Cardiac fibroblast (primary cell): ENCODE data around the gene MATCAP1.

Experiments used
- DNase-seq, 2 donors: peaks; one replicate each; pipeline versions ENCODE4 v3.0.0 to v3.0.0-alpha.2; 2010; ENCODE audit warnings: low read depth in 2 of 2
- H3K4me3 ChIP-seq, 2 donors: replicated peaks in 1 of 2; 1 replicate in 1 of 2; 2 replicates in 1 of 2; pipeline ENCODE4 v1.5.1; 2011; ENCODE audit warnings: low read depth in 2 of 2, low read length in 2 of 2, mild to moderate bottlenecking in 2 of 2, moderate library complexity in 1 of 2
- TF ChIP-seq, protein P1 (sequence below): IDR thresholded peaks from one replicate; pipeline ENCODE4 v1.5.1; 2011; ENCODE audit warnings: low read depth, mild to moderate bottlenecking, low read length, inconsistent platforms

Gene MATCAP1

GRCh38 chr16:67149276-67150046 is 34.3 kb downstream of the MATCAP1 start:
- TF ChIP-seq, protein P1, sequence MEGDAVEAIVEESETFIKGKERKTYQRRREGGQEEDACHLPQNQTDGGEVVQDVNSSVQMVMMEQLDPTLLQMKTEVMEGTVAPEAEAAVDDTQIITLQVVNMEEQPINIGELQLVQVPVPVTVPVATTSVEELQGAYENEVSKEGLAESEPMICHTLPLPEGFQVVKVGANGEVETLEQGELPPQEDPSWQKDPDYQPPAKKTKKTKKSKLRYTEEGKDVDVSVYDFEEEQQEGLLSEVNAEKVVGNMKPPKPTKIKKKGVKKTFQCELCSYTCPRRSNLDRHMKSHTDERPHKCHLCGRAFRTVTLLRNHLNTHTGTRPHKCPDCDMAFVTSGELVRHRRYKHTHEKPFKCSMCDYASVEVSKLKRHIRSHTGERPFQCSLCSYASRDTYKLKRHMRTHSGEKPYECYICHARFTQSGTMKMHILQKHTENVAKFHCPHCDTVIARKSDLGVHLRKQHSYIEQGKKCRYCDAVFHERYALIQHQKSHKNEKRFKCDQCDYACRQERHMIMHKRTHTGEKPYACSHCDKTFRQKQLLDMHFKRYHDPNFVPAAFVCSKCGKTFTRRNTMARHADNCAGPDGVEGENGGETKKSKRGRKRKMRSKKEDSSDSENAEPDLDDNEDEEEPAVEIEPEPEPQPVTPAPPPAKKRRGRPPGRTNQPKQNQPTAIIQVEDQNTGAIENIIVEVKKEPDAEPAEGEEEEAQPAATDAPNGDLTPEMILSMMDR = no peak
- no peak for DNase-seq
- peak overlapping the region in 1 of 2 donors; percentile 66 for H3K4me3 ChIP-seq

GRCh38 chr16:67148656-67149275 is 35.0 kb downstream of the MATCAP1 start:
- no peak overlapping the region for H3K4me3 ChIP-seq
- TF ChIP-seq, protein P1 = no peak
- no peak for DNase-seq

DNA sequence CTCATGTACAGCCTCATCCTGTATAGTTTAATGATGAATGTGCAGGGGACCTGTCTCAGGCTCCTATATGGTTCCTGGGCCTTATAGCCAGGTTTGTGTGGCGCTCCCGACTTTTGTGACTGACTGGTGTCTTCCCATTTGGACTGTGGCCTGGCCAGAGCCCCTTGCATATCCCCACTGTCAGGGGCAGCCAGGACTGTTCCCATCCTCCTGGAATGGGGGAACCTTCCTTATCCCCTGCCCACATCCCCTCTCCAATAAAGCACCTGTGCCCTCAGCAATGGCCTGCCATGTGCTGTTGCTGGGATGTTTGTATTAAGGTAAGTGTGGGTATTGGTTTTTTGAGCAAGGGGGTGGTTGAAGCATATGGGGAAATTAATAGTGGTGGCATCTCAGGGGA is 35.5 kb downstream of the MATCAP1 start:
- H3K4me3 ChIP-seq = no peak overlapping the region
- TF ChIP-seq, protein P1 = no peak
- no peak for DNase-seq

DNA sequence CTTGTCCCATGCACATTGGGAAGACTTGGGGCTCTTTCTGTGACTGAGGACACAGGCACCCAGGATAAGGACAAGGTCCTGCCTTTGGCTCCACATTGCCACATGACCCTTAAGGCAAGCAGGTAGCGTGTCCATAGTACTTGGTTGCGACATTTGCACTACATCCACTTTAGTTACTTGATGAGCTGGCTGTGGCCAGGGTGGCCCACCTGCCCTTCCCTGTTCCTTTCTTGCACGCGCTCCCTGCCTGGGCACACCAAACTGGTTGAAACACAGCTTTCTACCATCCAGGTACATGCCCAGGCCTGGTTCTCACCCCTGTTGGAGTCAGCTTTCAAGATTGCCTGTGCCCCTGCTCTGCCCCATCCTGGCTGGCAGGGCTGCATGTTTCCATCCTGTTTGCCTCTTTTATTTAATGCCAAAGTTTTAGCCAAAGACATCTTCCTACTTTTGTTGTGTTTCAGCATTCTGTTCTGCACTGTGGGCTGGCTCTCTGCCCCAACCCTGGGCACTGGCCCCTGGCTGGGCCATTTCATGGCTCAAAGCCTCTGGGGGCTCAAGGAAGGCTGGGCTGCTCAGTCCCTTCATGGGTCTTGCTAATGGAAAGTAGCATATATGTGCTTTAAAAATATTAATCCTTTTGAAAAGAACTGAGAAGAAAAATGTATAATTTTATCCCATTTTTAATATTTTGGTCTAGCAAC is 36.2 kb downstream of the MATCAP1 start:
- TF ChIP-seq, protein P1 = no peak
- H3K4me3 ChIP-seq = no peak overlapping the region
- no peak for DNase-seq

GRCh38 chr16:67146523-67147357 is 37.0 kb downstream of the MATCAP1 start:
- no peak overlapping the region for H3K4me3 ChIP-seq
- DNase-seq = no peak
- TF ChIP-seq, protein P1 = no peak

GRCh38 chr16:67145746-67146145 is 38.0 kb downstream of the MATCAP1 start:
- no peak for DNase-seq
- no peak overlapping the region for H3K4me3 ChIP-seq
- TF ChIP-seq, protein P1 = no peak
